ENCODE results near the gene PKIB. TPM values are rescaled to one million over a fixed set of nuclear protein-coding genes. Genes with fewer than 3 reads are reported as not detected.

Gene PKIB
- total and polyA plus RNA-seq, 10 of the 15 experiments (the other 5 are each of a cell fraction or from before 2014, with no cell fraction given) = 0.20 to 1.8 (median 0.87) TPM

DNA sequence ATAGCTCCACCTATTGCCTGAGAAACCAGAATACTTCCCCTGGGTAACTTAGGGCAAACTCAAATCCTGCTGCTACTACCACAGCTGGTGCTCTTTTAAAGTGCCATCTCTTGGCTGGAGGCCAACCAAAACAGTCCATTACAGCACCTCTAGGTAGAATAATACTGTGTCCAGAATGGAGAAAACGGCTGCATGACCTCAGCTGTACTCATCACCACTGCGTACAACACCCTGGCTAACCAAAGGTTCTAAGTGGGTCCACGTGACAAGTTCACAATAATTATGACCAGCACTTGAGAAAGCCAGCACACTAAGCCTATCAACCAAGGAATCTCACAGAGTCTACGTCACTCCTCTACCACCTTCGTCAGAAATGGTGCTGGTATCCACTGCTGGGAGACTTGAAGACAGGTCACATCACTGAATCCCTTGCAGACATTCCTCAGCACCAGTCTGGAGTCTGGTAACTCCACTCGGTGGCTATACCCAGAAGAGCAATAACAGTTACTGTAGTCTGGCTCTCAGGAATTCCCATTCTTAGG, 40.9 kb upstream of the PKIB start:
- intact Hi-C loops (cut with micrococcal nuclease; ENCODE audit: unreplicated experiment) (no loop called here), in situ Hi-C loops (cut with MboI) (no loop called here)
- Histone ChIP-seq H3K27me3 (replicated peaks in 1 of 2; ENCODE audit: control insufficient read depth in 2 of 2, insufficient read depth in 2 of 2, low read length in 1 of 2) (no peaks in the 10 kb centered on the region), H3K4me2 (ENCODE audit: control insufficient read depth, insufficient read depth) (no peak overlapping the region), H3K4me3 (no peak overlapping the region), H3K4me1 (ENCODE audit: control insufficient read depth, insufficient read depth, low read length) (no peaks in the 10 kb centered on the region), H3K9ac (ENCODE audit: control insufficient read depth, insufficient read depth, low read length) (no peak overlapping the region), H3K9me3 (replicated peaks; ENCODE audit: control insufficient read depth, insufficient read depth, low read length) (no peaks in the 10 kb centered on the region), H2AFZ (ENCODE audit: control insufficient read depth, low read depth, low read length) (no peak overlapping the region), H3K36me3 (ENCODE audit: control insufficient read depth in 2 of 2, insufficient read depth in 2 of 2, low read length in 1 of 2) (no peaks in the 10 kb centered on the region), H4K20me1 (ENCODE audit: control insufficient read depth, insufficient read depth) (no peaks in the 10 kb centered on the region), H3K27ac (ENCODE audit: control insufficient read depth, insufficient read depth) (no peak overlapping the region), H3K79me2 (ENCODE audit: control insufficient read depth, insufficient read depth, low read length) (no peaks in the 10 kb centered on the region)
- 24% methylated on average over 6 of the region's 6 CpGs for WGBS (ENCODE audit: insufficient coverage, insufficient replicate concordance, low lambda C conversion rate, missing lambda C conversion rate)
- FAIRE-seq (no peak), DNase-seq (ENCODE audit: low read depth, low spot score) (no peak), ATAC-seq (peak; percentile 27)
- POLR2A ChIA-PET = no interaction called here
- RAD21 ChIA-PET (ENCODE audit: unreplicated experiment) = interaction anchor here (0.8 to 1.1 kb wide), 2 partner anchors 39 to 77 kb away, joined by 3 read pairs; no protein-coding TSS in a partner anchor
- TF ChIP-seq, protein P1, sequence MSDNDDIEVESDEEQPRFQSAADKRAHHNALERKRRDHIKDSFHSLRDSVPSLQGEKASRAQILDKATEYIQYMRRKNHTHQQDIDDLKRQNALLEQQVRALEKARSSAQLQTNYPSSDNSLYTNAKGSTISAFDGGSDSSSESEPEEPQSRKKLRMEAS (IDR thresholded peaks at IDR 0.05; ENCODE audit: low read depth, low read length) = no peak
- TF ChIP-seq ZNF217 (IDR thresholded peaks at IDR 0.05) (no peak), SP1 (IDR thresholded peaks at IDR 0.05; ENCODE audit: low read depth, low read length) (no peak), KLF5 (IDR thresholded peaks at IDR 0.05; ENCODE audit: partially characterized antibody) (no peak), IRF4 (IDR thresholded peaks at IDR 0.05; ENCODE audit: low read depth, low read length) (no peak), NR2C1 (IDR thresholded peaks at IDR 0.05) (no peak), EP300 (IDR thresholded peaks at IDR 0.05; ENCODE audit: borderline replicate concordance in 1 of 2, control insufficient read depth in 1 of 2, low read depth in 2 of 2, low read length in 2 of 2) (no peak), CBFB (IDR thresholded peaks at IDR 0.05; ENCODE audit: low read depth) (no peak), RFX5 (IDR thresholded peaks at IDR 0.05; ENCODE audit: low read depth, low read length) (no peak), IKZF1 (conservative IDR thresholded peaks at IDR 0.05) (no peak), ZBTB33 (IDR thresholded peaks at IDR 0.05) (no peak)
- TF ChIP-seq, protein P2, sequence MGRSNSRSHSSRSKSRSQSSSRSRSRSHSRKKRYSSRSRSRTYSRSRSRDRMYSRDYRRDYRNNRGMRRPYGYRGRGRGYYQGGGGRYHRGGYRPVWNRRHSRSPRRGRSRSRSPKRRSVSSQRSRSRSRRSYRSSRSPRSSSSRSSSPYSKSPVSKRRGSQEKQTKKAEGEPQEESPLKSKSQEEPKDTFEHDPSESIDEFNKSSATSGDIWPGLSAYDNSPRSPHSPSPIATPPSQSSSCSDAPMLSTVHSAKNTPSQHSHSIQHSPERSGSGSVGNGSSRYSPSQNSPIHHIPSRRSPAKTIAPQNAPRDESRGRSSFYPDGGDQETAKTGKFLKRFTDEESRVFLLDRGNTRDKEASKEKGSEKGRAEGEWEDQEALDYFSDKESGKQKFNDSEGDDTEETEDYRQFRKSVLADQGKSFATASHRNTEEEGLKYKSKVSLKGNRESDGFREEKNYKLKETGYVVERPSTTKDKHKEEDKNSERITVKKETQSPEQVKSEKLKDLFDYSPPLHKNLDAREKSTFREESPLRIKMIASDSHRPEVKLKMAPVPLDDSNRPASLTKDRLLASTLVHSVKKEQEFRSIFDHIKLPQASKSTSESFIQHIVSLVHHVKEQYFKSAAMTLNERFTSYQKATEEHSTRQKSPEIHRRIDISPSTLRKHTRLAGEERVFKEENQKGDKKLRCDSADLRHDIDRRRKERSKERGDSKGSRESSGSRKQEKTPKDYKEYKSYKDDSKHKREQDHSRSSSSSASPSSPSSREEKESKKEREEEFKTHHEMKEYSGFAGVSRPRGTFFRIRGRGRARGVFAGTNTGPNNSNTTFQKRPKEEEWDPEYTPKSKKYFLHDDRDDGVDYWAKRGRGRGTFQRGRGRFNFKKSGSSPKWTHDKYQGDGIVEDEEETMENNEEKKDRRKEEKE (IDR thresholded peaks at IDR 0.05) = no peak
- CTCF ChIA-PET = interaction anchor here (0.6 to 3.1 kb wide), 4 partner anchors 39 to 90 kb away, joined by 3 to 22 read pairs (median 6); no protein-coding TSS in a partner anchor
- SMC1A ChIA-PET (ENCODE audit: uncharacterized antibody, unreplicated experiment) = interaction anchor here (1.1 to 2.1 kb wide), 4 partner anchors 38 to 42 kb away, joined by 4 to 7 read pairs (median 4); partner anchors contain the start of gene PKIB
- BruUV-seq (replicated peaks) = no TSS peak

Data from GM12878 (cell line).